SK-N-SH (cell line): ENCODE measurements around the gene ZNF286A.
"Not testable (repeated sequence)": the region's sequence is repeated elsewhere in the genome, so short reads cannot be mapped to it uniquely, and the experiment has no call there.

Experiments
- EZH2phosphoT487 ChIP-seq: fragments of 200-600 bp; sonication (generic); IDR thresholded peaks from 2 replicates; pipeline ENCODE4 v1.6.1; 2017; ENCODE audit warnings: low read depth, mixed run types, mild to moderate bottlenecking, antibody characterized with exemption, moderate library complexity, borderline replicate concordance
- RFX5 ChIP-seq: IDR thresholded peaks from 2 replicates; pipeline ENCODE4 v1.6.1; 2012; ENCODE audit warnings: mild to moderate bottlenecking, improper control_type of control experiment, low read length
- SIN3A ChIP-seq: IDR thresholded peaks from 2 replicates; pipeline ENCODE4 v1.6.1; 2012; ENCODE audit warnings: low read depth, mild to moderate bottlenecking, low read length, moderate library complexity, borderline replicate concordance
- TF ChIP-seq, protein P1 (sequence below): IDR thresholded peaks from 2 replicates; pipeline ENCODE4 v1.6.1; 2012; ENCODE audit warnings: mild to moderate bottlenecking, low read depth, low read length, moderate library complexity
- TF ChIP-seq, protein P2 (sequence below): fragments of 200-600 bp; sonication (generic); IDR thresholded peaks from 2 replicates; pipeline ENCODE4 v1.6.1; 2017; ENCODE audit warnings: antibody characterized with exemption, mild to moderate bottlenecking, moderate library complexity

DNA sequence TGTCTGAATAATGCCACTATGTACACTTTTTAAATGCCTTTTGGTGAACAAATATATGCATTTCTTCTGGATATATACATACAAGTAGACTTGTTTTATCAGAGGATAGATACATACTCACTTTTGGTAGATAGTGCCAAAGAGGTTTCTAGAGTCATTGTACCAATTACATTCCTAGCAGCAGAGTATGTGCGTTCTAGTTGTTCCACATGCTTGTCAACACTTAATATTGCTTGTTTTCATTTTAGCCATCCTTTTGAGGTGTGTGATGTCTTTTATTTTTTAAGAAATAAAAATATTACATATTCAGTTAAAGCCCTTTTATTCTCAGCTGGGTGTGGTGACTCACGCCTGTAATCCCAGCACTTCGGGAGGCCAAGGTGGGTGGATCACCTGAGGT lies 9.3 kb downstream of the ZNF286A start:
- TF ChIP-seq, protein P1, sequence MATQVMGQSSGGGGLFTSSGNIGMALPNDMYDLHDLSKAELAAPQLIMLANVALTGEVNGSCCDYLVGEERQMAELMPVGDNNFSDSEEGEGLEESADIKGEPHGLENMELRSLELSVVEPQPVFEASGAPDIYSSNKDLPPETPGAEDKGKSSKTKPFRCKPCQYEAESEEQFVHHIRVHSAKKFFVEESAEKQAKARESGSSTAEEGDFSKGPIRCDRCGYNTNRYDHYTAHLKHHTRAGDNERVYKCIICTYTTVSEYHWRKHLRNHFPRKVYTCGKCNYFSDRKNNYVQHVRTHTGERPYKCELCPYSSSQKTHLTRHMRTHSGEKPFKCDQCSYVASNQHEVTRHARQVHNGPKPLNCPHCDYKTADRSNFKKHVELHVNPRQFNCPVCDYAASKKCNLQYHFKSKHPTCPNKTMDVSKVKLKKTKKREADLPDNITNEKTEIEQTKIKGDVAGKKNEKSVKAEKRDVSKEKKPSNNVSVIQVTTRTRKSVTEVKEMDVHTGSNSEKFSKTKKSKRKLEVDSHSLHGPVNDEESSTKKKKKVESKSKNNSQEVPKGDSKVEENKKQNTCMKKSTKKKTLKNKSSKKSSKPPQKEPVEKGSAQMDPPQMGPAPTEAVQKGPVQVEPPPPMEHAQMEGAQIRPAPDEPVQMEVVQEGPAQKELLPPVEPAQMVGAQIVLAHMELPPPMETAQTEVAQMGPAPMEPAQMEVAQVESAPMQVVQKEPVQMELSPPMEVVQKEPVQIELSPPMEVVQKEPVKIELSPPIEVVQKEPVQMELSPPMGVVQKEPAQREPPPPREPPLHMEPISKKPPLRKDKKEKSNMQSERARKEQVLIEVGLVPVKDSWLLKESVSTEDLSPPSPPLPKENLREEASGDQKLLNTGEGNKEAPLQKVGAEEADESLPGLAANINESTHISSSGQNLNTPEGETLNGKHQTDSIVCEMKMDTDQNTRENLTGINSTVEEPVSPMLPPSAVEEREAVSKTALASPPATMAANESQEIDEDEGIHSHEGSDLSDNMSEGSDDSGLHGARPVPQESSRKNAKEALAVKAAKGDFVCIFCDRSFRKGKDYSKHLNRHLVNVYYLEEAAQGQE = not testable (repeated sequence)
- not testable (repeated sequence) for TF ChIP-seq EZH2phosphoT487, SIN3A, RFX5
- TF ChIP-seq, protein P2, sequence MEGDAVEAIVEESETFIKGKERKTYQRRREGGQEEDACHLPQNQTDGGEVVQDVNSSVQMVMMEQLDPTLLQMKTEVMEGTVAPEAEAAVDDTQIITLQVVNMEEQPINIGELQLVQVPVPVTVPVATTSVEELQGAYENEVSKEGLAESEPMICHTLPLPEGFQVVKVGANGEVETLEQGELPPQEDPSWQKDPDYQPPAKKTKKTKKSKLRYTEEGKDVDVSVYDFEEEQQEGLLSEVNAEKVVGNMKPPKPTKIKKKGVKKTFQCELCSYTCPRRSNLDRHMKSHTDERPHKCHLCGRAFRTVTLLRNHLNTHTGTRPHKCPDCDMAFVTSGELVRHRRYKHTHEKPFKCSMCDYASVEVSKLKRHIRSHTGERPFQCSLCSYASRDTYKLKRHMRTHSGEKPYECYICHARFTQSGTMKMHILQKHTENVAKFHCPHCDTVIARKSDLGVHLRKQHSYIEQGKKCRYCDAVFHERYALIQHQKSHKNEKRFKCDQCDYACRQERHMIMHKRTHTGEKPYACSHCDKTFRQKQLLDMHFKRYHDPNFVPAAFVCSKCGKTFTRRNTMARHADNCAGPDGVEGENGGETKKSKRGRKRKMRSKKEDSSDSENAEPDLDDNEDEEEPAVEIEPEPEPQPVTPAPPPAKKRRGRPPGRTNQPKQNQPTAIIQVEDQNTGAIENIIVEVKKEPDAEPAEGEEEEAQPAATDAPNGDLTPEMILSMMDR = not testable (repeated sequence)
